Measurements from ENCODE around the gene MYPN.

MYPN gene

GRCh38 chr10:68090586-68090985 lies 18.7 kb upstream of the MYPN start:
- no peak for DNase-seq

DNA sequence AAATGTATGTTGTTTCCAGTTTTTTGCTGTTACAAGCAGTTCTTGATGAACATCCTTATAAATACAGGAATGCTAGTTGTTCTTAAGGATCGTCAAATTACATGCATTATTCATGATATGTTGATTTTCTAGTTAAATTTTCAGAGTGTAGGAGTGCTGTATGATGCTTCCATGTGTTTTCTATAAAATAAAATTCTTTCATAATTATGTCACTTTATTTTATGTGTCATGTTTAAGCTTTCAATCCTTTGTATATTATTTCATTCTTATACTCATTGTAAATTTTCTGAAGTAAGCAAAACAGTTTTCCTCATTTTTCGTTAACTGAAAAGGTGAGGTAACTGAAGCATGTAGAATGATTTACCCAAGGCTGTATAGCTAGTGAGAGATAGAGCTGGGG lies 16.8 kb upstream of the MYPN start:
- no peak for DNase-seq

DNA sequence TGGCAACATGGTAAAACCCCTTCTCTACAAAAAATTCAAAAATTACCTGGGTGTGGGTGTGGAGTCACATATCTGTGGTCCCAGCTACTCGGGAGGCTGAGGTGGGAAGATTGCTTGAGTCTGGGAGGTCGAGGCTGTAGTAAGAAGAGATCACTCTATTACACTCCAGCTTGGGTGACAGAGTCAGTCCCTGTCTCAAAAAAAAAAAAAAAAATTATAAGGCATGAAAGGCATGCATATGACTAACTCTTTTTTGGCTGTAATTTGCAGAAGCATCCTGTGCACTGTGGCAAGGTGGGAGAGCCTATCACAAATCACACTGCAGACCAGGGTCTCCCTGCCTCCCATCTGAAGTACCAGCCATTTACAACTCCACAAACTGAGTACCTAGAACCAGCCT lies 14.1 kb upstream of the MYPN start:
- DNase-seq = no peak

- no peak for DNase-seq
Observed at GRCh38 chr10:68096913-68097516, 12.3 kb upstream of the MYPN start.

DNA sequence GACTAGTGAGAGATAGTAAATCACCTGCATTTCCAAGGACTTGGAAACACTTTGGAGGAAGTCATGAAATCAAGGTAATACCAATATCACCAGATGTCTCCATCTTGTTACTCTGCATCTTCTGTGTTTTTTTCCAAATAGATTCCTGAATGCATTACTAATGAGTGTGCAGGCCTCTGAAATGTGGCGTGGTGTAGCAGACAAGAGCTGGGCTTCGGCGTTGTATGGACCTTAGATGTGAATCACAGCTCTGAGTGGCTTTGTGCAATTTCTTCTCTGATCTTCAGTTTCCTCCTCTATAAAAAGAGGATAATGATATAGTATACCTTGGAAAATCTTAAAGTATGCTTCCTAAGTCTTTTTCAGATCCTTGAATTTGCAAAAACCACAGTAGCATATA lies 9.6 kb upstream of the MYPN start:
- no peak for DNase-seq

DNA sequence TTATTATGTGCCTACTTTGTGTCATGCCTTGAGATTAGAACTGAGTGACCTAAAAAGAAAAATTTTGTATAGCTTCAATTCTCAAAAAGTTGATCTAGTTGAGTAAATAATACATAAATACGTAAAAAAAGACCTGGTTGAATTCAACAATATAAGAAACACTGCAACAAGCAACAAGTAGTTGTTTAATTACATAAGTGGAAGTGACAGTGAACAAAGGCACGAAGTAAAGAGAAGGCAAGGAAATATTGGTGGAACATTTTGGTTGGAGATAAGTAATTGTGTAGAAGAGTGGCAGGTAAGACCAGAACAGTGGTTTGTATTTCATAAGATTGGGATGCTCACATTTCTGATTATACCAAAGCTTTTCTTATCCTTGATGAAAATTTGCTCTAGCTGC lies 8.2 kb upstream of the MYPN start:
- DNase-seq = no peak

GRCh38 chr10:68103261-68103878 lies 5.9 kb upstream of the MYPN start:
- DNase-seq = no peak

GRCh38 chr10:68103901-68104300 lies 5.4 kb upstream of the MYPN start:
- no peak for DNase-seq

- DNase-seq = peak; percentile 10
Observed at GRCh38 chr10:68105820-68106219, 3.5 kb upstream of the MYPN start.

DNA sequence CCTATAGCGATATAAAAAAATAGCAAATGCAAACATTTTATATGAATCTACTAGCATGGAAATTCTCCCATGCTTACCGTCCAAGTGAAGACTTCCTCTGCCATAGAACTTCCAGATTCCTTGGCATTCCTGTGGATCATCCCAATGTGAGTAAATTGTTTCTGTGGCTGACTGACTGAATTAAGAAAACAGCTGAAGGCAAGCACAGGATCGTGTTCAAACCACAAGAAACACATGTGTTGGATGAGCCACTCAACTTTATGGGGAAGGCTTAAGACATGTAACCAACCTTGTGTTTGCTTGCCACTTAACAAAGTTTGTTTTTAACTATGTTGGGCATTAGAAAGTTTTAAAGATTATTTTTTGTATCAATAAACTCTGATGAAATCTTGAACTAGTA lies 2.6 kb upstream of the MYPN start:
- DNase-seq = no peak

- no peak for DNase-seq
Observed at GRCh38 chr10:68107651-68108050, 1.6 kb upstream of the MYPN start.

GRCh38 chr10:68108051-68108450 lies 1.2 kb upstream of the MYPN start:
- DNase-seq = no peak

DNA sequence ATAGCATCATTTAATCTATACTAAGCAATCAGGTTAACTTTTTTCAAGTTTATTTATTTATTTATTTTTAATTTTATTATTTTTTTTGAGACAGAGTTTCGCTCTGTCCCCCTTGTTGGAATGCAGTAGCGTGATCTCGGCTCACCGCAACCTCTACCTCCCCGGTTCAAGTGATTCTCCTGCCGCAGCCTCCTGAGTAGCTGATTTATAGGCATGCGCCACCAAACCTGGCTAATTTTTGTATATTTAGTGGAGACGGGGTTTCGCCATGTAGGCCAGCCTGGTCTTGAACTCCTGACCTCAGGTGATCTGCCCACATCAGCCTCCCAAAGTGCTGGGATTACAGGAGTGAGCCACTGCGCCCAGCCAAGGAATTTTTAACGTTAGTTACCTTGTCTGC lies 635 bp upstream of the MYPN start:
- no peak for DNase-seq

DNA sequence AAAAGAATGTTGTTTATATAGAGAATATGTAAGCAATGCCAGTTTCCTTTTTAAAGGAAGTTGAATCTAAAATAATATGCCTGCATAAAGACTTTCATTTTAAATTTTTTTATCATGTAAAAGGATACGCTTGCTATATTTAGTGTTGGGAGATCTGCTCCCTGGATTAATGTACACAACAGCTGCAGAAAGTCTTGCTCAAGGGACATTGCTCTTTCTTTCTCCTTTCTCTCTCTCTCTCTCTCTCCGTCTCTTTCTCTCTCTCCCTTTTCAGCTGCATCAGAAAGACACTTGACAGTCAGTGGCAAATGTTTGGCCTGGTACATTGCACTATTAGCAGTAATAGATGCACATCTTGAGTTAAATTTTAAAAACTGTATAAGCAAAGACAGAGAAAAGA lies 739 bp downstream of the MYPN start:
- no peak for DNase-seq

DNA sequence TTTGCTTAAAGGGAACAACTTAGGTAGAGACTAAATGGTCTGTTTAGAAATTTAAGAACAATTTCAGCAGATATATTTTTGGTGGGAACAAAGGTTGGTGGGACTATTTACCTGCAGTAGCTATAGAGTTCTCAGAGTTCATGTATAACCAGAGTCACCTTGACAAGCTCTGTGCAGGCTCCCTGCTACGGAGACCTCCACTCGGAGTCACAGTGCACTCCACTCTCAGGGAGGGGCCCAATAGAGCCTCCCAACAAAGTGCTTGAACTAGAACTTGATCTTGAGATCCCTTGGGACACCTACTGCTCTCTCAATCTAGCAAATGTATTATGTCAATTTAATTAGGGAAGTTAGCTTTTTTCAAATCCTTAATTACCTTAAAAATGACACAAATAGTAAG lies 2.3 kb downstream of the MYPN start:
- no peak for DNase-seq

DNA sequence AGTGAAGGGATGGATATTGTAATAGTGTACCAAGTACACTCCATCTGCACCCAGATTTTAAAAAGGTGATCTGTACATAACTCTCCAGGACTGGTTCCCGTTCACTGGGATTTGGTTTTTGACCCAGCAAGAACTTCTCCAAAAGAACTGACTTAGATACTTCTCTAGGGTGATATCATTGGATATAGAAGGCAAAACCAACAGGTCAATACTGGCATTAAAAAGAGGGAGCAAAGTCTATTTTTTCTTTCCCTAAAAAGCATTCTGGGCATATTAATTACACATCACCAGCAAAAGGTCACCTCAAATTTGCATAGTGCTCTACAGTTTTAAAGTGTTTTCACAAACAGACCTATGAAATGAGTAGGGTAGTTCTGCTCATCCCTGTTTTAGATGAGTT lies 3.5 kb downstream of the MYPN start:
- no peak for DNase-seq

DNA sequence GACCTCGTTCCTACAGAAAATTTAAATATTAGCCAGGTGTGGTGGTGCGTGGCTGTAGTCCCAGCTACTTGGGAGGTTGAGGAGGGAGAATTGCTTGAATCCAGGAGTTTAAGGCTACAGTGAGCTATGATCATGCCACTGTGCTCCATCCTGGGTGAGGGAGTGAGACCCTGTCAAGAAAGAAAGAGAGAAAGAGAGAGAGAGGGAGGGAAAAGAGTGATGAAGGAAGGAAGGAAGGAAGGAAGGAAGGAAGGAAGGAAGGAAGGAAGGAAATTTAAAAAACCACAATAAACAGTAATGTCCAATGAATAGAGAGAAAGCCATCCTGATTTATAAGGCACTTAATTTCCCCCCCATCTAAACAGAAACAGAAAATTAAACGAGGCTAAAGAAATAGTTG lies 9.4 kb downstream of the MYPN start:
- DNase-seq = no peak

DNA sequence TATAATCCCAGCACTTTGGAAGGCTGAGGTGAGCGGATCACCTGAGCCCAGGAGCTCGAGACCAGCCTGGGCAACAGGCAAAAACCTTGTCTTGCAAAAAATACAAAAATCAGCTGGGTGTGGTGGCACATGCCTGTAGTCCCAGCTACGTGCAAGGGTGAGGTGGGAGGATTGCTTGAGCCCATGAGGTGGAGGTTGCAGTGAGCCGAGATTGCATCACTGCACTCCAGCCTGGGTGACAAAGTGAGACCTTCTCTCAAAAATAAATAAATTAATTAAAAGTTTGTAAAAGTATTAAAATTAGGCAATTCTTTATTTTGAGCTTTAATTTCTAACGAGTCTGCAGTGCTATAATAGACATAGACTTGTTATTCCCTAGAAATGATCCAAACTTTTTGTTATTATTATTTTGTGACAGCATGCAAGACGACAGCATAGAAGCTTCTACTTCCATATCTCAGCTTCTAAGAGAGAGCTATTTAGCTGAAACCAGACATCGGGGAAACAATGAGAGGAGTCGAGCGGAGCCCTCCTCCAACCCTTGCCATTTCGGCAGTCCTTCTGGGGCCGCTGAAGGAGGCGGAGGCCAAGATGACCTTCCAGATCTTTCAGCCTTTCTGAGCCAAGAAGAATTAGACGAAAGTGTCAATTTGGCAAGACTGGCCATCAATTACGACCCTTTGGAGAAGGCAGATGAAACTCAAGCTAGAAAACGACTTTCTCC lies 11.9 kb downstream of the MYPN start:
- no peak for DNase-seq

- DNase-seq = no peak
Observed at GRCh38 chr10:68121852-68122251, 12.6 kb downstream of the MYPN start.

DNA sequence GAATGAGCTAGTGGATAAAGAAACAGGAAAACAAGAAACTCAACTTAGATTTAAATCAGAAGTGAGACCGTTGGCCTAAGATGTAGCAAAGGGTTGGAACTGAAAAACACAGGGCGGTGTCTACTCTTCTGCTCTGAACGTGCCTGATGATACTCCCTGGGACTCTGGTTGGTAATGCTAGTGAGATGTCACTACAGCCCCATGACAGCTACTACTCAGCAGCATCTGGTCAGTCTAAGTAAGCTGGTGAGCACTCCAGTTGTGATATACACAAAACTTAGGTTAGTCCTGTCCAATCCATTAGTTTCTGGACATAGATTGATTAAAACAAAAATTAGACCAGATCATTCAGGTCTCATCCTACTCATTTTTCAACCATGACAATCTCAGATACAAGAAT lies 15.4 kb downstream of the MYPN start:
- no peak for DNase-seq

GRCh38 chr10:68125772-68126171 lies 16.5 kb downstream of the MYPN start:
- DNase-seq = no peak

DNA sequence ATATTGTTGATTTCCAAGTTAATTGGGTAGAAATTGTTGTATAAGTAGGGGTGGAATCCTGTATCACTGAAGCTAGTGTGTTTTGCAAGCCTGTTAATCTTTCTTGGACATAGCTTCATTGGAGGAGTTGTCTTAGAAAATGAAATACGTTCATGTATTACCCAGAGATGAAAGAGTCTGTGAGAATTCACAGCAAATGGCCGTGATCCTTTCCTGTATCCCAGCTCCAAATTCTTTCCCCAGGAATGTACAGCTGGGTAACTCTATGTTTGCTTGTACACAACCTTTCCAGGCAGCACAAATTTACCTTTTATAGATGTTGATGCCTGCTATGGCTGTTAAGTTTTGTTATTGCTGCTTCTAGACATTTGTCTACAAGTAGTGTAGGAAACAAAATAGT lies 18.7 kb downstream of the MYPN start:
- no peak for DNase-seq

GRCh38 chr10:68132391-68132790 lies 23.1 kb downstream of the MYPN start:
- DNase-seq = no peak

GRCh38 chr10:68133523-68133922 lies 24.2 kb downstream of the MYPN start:
- no peak for DNase-seq

DNA sequence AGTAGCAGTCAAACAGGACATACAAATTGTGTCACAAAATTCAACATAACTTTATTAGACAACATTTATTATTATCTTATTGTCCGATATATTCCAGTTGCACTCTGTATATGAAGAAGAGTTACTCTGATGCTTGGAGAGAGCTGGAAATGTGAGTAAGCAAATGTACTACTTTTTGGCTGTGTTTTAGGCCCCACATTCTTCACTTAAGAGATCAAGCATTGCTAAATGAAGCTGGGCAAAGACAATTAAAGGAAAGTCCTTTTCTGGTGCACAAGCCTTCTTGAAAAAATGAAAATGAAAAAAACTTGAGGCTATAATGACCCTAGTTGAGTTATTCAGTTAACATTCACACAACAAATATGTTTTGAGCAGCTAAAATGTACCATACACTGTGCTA lies 26.1 kb downstream of the MYPN start:
- DNase-seq = no peak
